Cardiac muscle cell (in vitro differentiated cells and primary cell): ENCODE measurements around the gene C17orf113. TPM values are rescaled to one million over a fixed set of nuclear protein-coding genes. Genes with fewer than 3 reads are reported as not detected.

ENCODE experiments used
- DNase-seq, 2 donors: peaks; one replicate each; pipeline versions ENCODE4 v3.0.0 to v3.0.0-alpha.2; 2010 to 2017; ENCODE audit warnings: low read depth in 1 of 2, low spot score in 1 of 2
- H3K27ac ChIP-seq: fragments of 200-600 bp; sonication (generic); 2 replicates; pipeline ENCODE4 v1.5.1; 2016
- H3K27me3 ChIP-seq: fragments of 200-600 bp; sonication (generic); 2 replicates; pipeline ENCODE4 v1.6.0; 2016; ENCODE audit warnings: control low read depth
- H3K36me3 ChIP-seq: fragments of 200-600 bp; sonication (generic); 2 replicates; pipeline ENCODE4 v1.5.1; 2016; ENCODE audit warnings: control low read depth
- H3K4me1 ChIP-seq: fragments of 200-600 bp; sonication (generic); 2 replicates; pipeline ENCODE4 v1.8.1; 2017; ENCODE audit warnings: low read depth, mild to moderate bottlenecking, mixed run types
- H3K4me3 ChIP-seq: fragments of 200-600 bp; sonication (generic); 2 replicates; pipeline ENCODE4 v1.5.1; 2016; ENCODE audit warnings: mild to moderate bottlenecking
- H3K9me3 ChIP-seq: fragments of 200-600 bp; sonication (generic); 2 replicates; pipeline ENCODE4 v1.5.1; 2017; ENCODE audit warnings: low read depth, mild to moderate bottlenecking, control low read depth
- polyA plus RNA-seq: library from polyadenylated mRNA; unstranded; fragments of >200 nt; fragmentation: Nextera tagmentation; extraction: Ambion mirVana; gene quantifications from 2 replicates; pipeline ENCODE4 v1.2.1, GENCODE V29; 2016
- total RNA-seq: library from RNA; depleted of rRNA; stranded (reverse); fragments of >200 nt; gene quantifications from 2 replicates; pipeline ENCODE4 v1.2.3, GENCODE V29; 2016
- TF ChIP-seq, protein P1 (sequence below): IDR thresholded peaks from 2 replicates; pipeline ENCODE4 v1.5.1; 2012; ENCODE audit warnings: low read depth, mild to moderate bottlenecking, low read length

Gene C17orf113
- 6.2 and 7.6 TPM in 2 replicates for total RNA-seq
- 4.5 and 4.7 TPM in 2 replicates for polyA plus RNA-seq

GRCh38 chr17:42050393-42051012, at the start of gene C17orf113:
Gene C17orf113, minus strand, starts transcription at chr17:42050601. Its CDS starts 7,225 bp downstream, at chr17:42043376.
- DNase-seq, result peak; percentile 32 to 81
- TF ChIP-seq, protein P1, sequence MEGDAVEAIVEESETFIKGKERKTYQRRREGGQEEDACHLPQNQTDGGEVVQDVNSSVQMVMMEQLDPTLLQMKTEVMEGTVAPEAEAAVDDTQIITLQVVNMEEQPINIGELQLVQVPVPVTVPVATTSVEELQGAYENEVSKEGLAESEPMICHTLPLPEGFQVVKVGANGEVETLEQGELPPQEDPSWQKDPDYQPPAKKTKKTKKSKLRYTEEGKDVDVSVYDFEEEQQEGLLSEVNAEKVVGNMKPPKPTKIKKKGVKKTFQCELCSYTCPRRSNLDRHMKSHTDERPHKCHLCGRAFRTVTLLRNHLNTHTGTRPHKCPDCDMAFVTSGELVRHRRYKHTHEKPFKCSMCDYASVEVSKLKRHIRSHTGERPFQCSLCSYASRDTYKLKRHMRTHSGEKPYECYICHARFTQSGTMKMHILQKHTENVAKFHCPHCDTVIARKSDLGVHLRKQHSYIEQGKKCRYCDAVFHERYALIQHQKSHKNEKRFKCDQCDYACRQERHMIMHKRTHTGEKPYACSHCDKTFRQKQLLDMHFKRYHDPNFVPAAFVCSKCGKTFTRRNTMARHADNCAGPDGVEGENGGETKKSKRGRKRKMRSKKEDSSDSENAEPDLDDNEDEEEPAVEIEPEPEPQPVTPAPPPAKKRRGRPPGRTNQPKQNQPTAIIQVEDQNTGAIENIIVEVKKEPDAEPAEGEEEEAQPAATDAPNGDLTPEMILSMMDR, result peak; percentile 27

DNA sequence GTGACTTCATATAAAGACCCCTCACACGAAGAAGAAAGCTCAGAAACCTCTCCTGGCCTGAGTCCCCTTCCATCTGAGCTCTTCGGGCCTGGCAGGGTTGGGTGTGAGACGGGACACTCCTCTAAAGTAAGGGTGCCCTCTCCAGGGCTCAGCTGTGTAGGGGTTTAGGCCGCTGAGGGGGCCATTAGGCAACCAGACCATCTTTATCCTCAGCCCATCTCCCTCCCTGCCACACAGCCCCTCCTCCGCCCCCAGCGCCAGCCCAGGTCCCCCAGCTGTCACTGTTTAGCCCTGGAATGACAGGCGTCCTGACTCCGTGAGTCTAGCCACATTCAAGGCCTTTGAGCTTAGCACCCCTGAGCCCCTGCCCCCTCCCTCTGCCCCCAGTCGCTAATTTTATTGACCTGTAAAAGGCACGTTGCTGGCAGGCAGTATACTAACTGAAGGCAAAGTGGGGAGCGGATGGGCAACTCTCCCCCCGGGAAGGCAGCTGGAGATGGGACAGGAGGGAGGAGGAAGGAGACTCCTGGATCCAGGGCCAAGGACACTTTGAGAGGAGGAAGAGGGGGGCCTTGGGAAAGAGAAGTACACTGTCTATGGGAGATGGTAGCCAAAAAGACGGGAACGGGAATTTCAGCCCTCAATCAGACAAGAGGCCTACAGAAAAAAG, 48.5 kb upstream of the C17orf113 start:
- DNase-seq, result no peak
- H3K9me3 ChIP-seq, result no peaks in the 10 kb centered on the region
- peaks cover 25% of the 10 kb centered on the region for H3K27me3 ChIP-seq
- H3K36me3 ChIP-seq, result no peaks in the 10 kb centered on the region
- no peak overlapping the region for H3K27ac ChIP-seq
- TF ChIP-seq, protein P1, result no peak
- H3K4me3 ChIP-seq, result no peak overlapping the region
- peaks cover 3% of the 10 kb centered on the region for H3K4me1 ChIP-seq

More at GRCh38 chr17:42050393-42051012, at the start of gene C17orf113:
- H3K4me3 ChIP-seq, result peak within 1 kb of the TSS; percentile 96
- no peaks in the 10 kb centered on the region for H3K27me3 ChIP-seq
- no peak within 1 kb of the TSS for H3K27ac ChIP-seq
- no peaks in the 10 kb centered on the region for H3K9me3 ChIP-seq
- H3K4me1 ChIP-seq, result peaks cover 13% of the 10 kb centered on the region
- H3K36me3 ChIP-seq, result no peaks in the 10 kb centered on the region

GRCh38 chr17:42097691-42098631, 47.6 kb upstream of the C17orf113 start, which contains the start of gene ZNF385C:
Gene ZNF385C, minus strand, starts transcription at chr17:42098473. Its CDS starts 35,417 bp downstream, at chr17:42063056.
- TF ChIP-seq, protein P1, result no peak
- Histone ChIP-seq H3K27ac (no peak within 1 kb of the TSS), H3K27me3 (peaks cover 25% of the 10 kb centered on the region), H3K36me3 (no peaks in the 10 kb centered on the region), H3K4me3 (no peak within 1 kb of the TSS), H3K4me1 (peaks cover 3% of the 10 kb centered on the region), H3K9me3 (no peaks in the 10 kb centered on the region)
- DNase-seq, result peak in 1 of 2 donors; percentile 18

- no peak overlapping the region for H3K27ac ChIP-seq
- no peak for DNase-seq
- no peak overlapping the region for H3K4me3 ChIP-seq
- H3K4me1 ChIP-seq, result peaks cover 6% of the 10 kb centered on the region
- H3K36me3 ChIP-seq, result no peaks in the 10 kb centered on the region
- peaks cover 25% of the 10 kb centered on the region for H3K27me3 ChIP-seq
- TF ChIP-seq, protein P1, result no peak
- no peaks in the 10 kb centered on the region for H3K9me3 ChIP-seq
These were observed 46.1 kb upstream of the C17orf113 start for GRCh38 chr17:42096360-42097111.
